ENCODE results near the gene CCDC192. TPM values are rescaled to one million over a fixed set of nuclear protein-coding genes. Genes with fewer than 3 reads are reported as not detected.
A peak's percentile ranks its signal among the peaks of the same experiment; 100 is the strongest.

The CCDC192 gene
- total RNA-seq, 2 experiments from 2014 or later = not detected

- no peak overlapping the region for H3K27ac ChIP-seq (ENCODE audit: low read depth in 1 of 2, low read length in 2 of 2)
- no peaks in the 10 kb centered on the region for H3K9me3 ChIP-seq (ENCODE audit: control insufficient read depth in 1 of 2, insufficient read depth in 1 of 2, low read length in 2 of 2)
- no peaks in the 10 kb centered on the region for H3K4me1 ChIP-seq (ENCODE audit: insufficient read depth, low read length)
- no peak for ATAC-seq (ENCODE audit: poor library complexity)
- DNase-seq = no peak
- H3K9me3 Mint-ChIP-seq = no peaks in the 10 kb centered on the region
- CTCF ChIA-PET = no interaction called here
- H3K4me1 Mint-ChIP-seq (ENCODE audit: low read depth) = no peaks in the 10 kb centered on the region
- TF ChIP-seq CTCF (IDR thresholded peaks at IDR 0.05) = no peak
- H3K27ac Mint-ChIP-seq = no peak overlapping the region
- no peaks in the 10 kb centered on the region for H3K36me3 Mint-ChIP-seq (ENCODE audit: low read depth)
- no peaks in the 10 kb centered on the region for H3K36me3 ChIP-seq (ENCODE audit: insufficient read depth, low read length)
- H3K27me3 Mint-ChIP-seq = no peaks in the 10 kb centered on the region
- H3K27me3 ChIP-seq (ENCODE audit: control insufficient read depth in 1 of 2, insufficient read depth in 2 of 2, low read length in 2 of 2) = no peaks in the 10 kb centered on the region
- H3K4me3 ChIP-seq (ENCODE audit: low read length) = no peak overlapping the region
- POLR2A ChIA-PET = no interaction called here
- no peak overlapping the region for H3K4me3 Mint-ChIP-seq
- intact Hi-C loops (cut with DNase I, micrococcal nuclease) = no loop called here
Measured at GRCh38 chr5:127754706-127755105, 51.5 kb downstream of the CCDC192 start.

- H3K27ac Mint-ChIP-seq = no peak overlapping the region
- Histone ChIP-seq H3K4me1 (ENCODE audit: insufficient read depth, low read length) (no peaks in the 10 kb centered on the region), H3K27ac (ENCODE audit: low read depth in 1 of 2, low read length in 2 of 2) (no peak overlapping the region), H3K4me3 (ENCODE audit: low read length) (no peak overlapping the region), H3K36me3 (ENCODE audit: insufficient read depth, low read length) (no peaks in the 10 kb centered on the region), H3K27me3 (ENCODE audit: control insufficient read depth in 1 of 2, insufficient read depth in 2 of 2, low read length in 2 of 2) (no peaks in the 10 kb centered on the region), H3K9me3 (ENCODE audit: control insufficient read depth in 1 of 2, insufficient read depth in 1 of 2, low read length in 2 of 2) (no peaks in the 10 kb centered on the region)
- H3K9me3 Mint-ChIP-seq = no peaks in the 10 kb centered on the region
- no peaks in the 10 kb centered on the region for H3K36me3 Mint-ChIP-seq (ENCODE audit: low read depth)
- CTCF ChIA-PET = interaction anchor here (0.6 to 0.7 kb wide), 3 partner anchors 34 to 1999 kb away, joined by 3 to 5 read pairs (median 3); no protein-coding TSS in a partner anchor
- no peaks in the 10 kb centered on the region for H3K4me1 Mint-ChIP-seq (ENCODE audit: low read depth)
- DNase-seq = peak in 5 of 14 experiments; percentile 0 to 53 (median 32)
- TF ChIP-seq CTCF (IDR thresholded peaks at IDR 0.05) = no peak
- POLR2A ChIA-PET = no interaction called here
- no peak for ATAC-seq (ENCODE audit: poor library complexity)
- H3K27me3 Mint-ChIP-seq = no peaks in the 10 kb centered on the region
- H3K4me3 Mint-ChIP-seq = no peak overlapping the region
- intact Hi-C loops (cut with DNase I, micrococcal nuclease) = no loop called here
Measured at GRCh38 chr5:127757576-127757975, 54.4 kb downstream of the CCDC192 start.

GRCh38 chr5:127758766-127759283 lies 55.6 kb downstream of the CCDC192 start:
- Histone ChIP-seq H3K4me3 (ENCODE audit: low read length) (no peak overlapping the region), H3K9me3 (ENCODE audit: control insufficient read depth in 1 of 2, insufficient read depth in 1 of 2, low read length in 2 of 2) (no peaks in the 10 kb centered on the region), H3K27me3 (ENCODE audit: control insufficient read depth in 1 of 2, insufficient read depth in 2 of 2, low read length in 2 of 2) (no peaks in the 10 kb centered on the region), H3K4me1 (ENCODE audit: insufficient read depth, low read length) (no peaks in the 10 kb centered on the region), H3K27ac (ENCODE audit: low read depth in 1 of 2, low read length in 2 of 2) (no peak overlapping the region), H3K36me3 (ENCODE audit: insufficient read depth, low read length) (no peaks in the 10 kb centered on the region)
- ChIA-PET POLR2A (no interaction called here), CTCF (no interaction called here)
- H3K4me1 Mint-ChIP-seq (ENCODE audit: low read depth) = no peaks in the 10 kb centered on the region
- ATAC-seq (ENCODE audit: poor library complexity) = no peak
- no peak overlapping the region for H3K4me3 Mint-ChIP-seq
- DNase-seq = no peak
- H3K27ac Mint-ChIP-seq = no peak overlapping the region
- no peak for TF ChIP-seq CTCF (IDR thresholded peaks at IDR 0.05)
- intact Hi-C loops (cut with DNase I, micrococcal nuclease) = no loop called here
- no peaks in the 10 kb centered on the region for H3K9me3 Mint-ChIP-seq
- no peaks in the 10 kb centered on the region for H3K36me3 Mint-ChIP-seq (ENCODE audit: low read depth)
- H3K27me3 Mint-ChIP-seq = no peaks in the 10 kb centered on the region

Measured in CD4-positive, alpha-beta T cell (primary cell).